ENCODE measurements around the gene NDNF.

Gene NDNF

DNA sequence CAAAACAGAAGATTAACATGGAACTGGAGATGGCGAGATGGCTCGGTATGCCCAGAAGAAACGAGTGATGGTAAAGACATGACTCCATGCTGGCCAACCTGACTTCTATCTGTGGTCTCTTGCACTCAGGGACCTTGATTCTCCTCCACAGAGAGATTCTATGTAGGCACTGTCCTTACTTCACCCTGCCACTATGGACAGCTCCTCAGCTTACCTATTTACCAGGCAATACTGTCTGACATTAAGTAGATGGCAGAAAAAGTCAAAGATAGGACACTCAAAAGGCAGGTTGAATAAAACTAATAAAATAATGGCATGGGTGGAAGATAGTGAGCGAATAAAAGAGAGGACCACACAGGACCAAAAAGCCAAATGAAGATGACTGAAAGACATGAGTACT lies 35.2 kb upstream of the NDNF start:
- Histone ChIP-seq H3K4me1 (ENCODE audit: insufficient read depth, low read length, poor library complexity, severe bottlenecking) (no peaks in the 10 kb centered on the region), H4K20me1 (ENCODE audit: insufficient read depth, low read length, poor library complexity, severe bottlenecking) (no peaks in the 10 kb centered on the region), H3K27me3 (ENCODE audit: insufficient read depth, low read length, poor library complexity, severe bottlenecking) (no peaks in the 10 kb centered on the region), H3K79me2 (ENCODE audit: insufficient read depth, low read length) (no peaks in the 10 kb centered on the region), H3K9me2 (replicated peaks; ENCODE audit: low read depth, low read length) (no peaks in the 10 kb centered on the region), H3F3A (ENCODE audit: low read depth) (no peaks in the 10 kb centered on the region), H3K9ac (ENCODE audit: low read depth, low read length, poor library complexity, severe bottlenecking) (no peak overlapping the region), H3K4me3 (ENCODE audit: low read length, poor library complexity, severe bottlenecking) (no peak overlapping the region), H3K4me2 (ENCODE audit: low read depth, low read length, poor library complexity, severe bottlenecking) (no peak overlapping the region), H3K9me3 (ENCODE audit: insufficient read depth, low read depth, low read length) (no peaks in the 10 kb centered on the region), H3K36me3 (ENCODE audit: insufficient read depth, low read length) (no peaks in the 10 kb centered on the region), H2AFZ (ENCODE audit: low read length) (no peak overlapping the region)
- TF ChIP-seq EZH2phosphoT487 (IDR thresholded peaks at IDR 0.05; ENCODE audit: borderline replicate concordance): no peak
- TF ChIP-seq, protein P1, sequence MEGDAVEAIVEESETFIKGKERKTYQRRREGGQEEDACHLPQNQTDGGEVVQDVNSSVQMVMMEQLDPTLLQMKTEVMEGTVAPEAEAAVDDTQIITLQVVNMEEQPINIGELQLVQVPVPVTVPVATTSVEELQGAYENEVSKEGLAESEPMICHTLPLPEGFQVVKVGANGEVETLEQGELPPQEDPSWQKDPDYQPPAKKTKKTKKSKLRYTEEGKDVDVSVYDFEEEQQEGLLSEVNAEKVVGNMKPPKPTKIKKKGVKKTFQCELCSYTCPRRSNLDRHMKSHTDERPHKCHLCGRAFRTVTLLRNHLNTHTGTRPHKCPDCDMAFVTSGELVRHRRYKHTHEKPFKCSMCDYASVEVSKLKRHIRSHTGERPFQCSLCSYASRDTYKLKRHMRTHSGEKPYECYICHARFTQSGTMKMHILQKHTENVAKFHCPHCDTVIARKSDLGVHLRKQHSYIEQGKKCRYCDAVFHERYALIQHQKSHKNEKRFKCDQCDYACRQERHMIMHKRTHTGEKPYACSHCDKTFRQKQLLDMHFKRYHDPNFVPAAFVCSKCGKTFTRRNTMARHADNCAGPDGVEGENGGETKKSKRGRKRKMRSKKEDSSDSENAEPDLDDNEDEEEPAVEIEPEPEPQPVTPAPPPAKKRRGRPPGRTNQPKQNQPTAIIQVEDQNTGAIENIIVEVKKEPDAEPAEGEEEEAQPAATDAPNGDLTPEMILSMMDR (conservative IDR thresholded peaks at IDR 0.05; ENCODE audit: low read length): no peak

DNA sequence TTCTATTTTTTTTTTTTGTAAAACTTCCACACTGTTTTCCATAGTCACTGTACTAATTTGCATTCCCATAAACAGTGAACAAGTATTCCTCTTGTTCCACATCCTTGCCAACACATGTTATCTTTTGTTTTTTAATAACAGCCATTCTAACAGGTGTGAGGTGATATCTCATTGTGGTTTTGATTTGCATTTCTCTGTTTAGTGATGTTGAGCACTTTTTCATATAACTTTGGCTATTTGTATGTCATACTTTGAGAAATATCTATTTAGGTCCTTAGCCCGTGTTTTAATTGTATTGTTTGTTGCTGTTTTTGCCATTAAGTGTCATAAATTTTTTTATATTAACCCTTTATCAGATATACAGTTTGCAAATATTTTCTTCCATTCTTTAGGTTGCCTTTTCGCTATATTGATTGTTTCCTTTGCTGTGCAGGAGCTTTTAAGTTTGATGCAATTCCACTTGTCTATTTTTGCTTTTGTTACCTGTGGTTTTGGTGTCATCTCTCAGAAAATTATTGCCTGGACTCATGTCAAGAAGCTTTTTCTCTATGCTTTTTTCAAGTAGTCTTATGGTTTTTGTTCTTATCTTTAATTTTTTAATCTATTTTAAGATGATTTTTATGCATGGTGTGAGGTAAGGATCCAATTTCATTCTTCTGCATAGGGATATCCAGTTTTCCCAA lies 27.9 kb upstream of the NDNF start:
- Histone ChIP-seq H3K4me1 (ENCODE audit: insufficient read depth, low read length, poor library complexity, severe bottlenecking) (no peaks in the 10 kb centered on the region), H3K4me3 (ENCODE audit: low read length, poor library complexity, severe bottlenecking) (no peak overlapping the region)

DNA sequence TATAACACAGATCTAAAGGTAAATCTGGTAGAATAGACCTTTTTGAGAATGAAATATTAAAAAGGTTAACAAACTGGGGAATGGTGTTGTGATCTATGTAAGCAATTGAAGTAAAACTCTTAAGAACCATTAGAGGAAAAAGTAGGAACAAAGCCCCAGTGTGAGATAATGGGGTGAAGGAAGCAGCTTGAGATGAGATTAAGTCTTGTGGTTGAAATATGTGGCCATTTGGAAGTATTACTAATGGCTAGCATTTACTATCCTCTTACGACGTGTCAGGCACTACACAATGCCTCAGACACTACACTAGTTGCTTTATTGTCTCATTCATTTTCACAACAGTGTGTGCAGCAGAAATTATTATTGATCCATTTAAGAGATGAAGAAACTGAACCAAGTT lies 25.9 kb upstream of the NDNF start:
- Histone ChIP-seq H3K4me3 (ENCODE audit: low read length, poor library complexity, severe bottlenecking) (no peak overlapping the region), H3K4me2 (ENCODE audit: low read depth, low read length, poor library complexity, severe bottlenecking) (no peak overlapping the region), H3K4me1 (ENCODE audit: insufficient read depth, low read length, poor library complexity, severe bottlenecking) (no peaks in the 10 kb centered on the region), H3K27me3 (ENCODE audit: insufficient read depth, low read length, poor library complexity, severe bottlenecking) (no peaks in the 10 kb centered on the region), H3K9me2 (replicated peaks; ENCODE audit: low read depth, low read length) (no peaks in the 10 kb centered on the region), H3K79me2 (ENCODE audit: insufficient read depth, low read length) (no peaks in the 10 kb centered on the region), H2AFZ (ENCODE audit: low read length) (no peak overlapping the region), H4K20me1 (ENCODE audit: insufficient read depth, low read length, poor library complexity, severe bottlenecking) (no peaks in the 10 kb centered on the region), H3F3A (ENCODE audit: low read depth) (no peaks in the 10 kb centered on the region), H3K9ac (ENCODE audit: low read depth, low read length, poor library complexity, severe bottlenecking) (no peak overlapping the region), H3K36me3 (ENCODE audit: insufficient read depth, low read length) (no peaks in the 10 kb centered on the region), H3K9me3 (ENCODE audit: insufficient read depth, low read depth, low read length) (no peaks in the 10 kb centered on the region)
- TF ChIP-seq EZH2phosphoT487 (IDR thresholded peaks at IDR 0.05; ENCODE audit: borderline replicate concordance): no peak

More for the DNA sequence above, 27.9 kb upstream of the NDNF start:
- Histone ChIP-seq H4K20me1 (ENCODE audit: insufficient read depth, low read length, poor library complexity, severe bottlenecking) (no peaks in the 10 kb centered on the region), H3K79me2 (ENCODE audit: insufficient read depth, low read length) (no peaks in the 10 kb centered on the region), H3K27me3 (ENCODE audit: insufficient read depth, low read length, poor library complexity, severe bottlenecking) (no peaks in the 10 kb centered on the region), H3K9me2 (replicated peaks; ENCODE audit: low read depth, low read length) (no peaks in the 10 kb centered on the region), H3K9ac (ENCODE audit: low read depth, low read length, poor library complexity, severe bottlenecking) (no peak overlapping the region), H3F3A (ENCODE audit: low read depth) (no peaks in the 10 kb centered on the region), H3K9me3 (ENCODE audit: insufficient read depth, low read depth, low read length) (no peaks in the 10 kb centered on the region), H3K4me2 (ENCODE audit: low read depth, low read length, poor library complexity, severe bottlenecking) (no peak overlapping the region), H3K36me3 (ENCODE audit: insufficient read depth, low read length) (no peaks in the 10 kb centered on the region), H2AFZ (ENCODE audit: low read length) (no peak overlapping the region)
- TF ChIP-seq, protein P1 (conservative IDR thresholded peaks at IDR 0.05; ENCODE audit: low read length): no peak
- TF ChIP-seq EZH2phosphoT487 (IDR thresholded peaks at IDR 0.05; ENCODE audit: borderline replicate concordance): no peak

DNA sequence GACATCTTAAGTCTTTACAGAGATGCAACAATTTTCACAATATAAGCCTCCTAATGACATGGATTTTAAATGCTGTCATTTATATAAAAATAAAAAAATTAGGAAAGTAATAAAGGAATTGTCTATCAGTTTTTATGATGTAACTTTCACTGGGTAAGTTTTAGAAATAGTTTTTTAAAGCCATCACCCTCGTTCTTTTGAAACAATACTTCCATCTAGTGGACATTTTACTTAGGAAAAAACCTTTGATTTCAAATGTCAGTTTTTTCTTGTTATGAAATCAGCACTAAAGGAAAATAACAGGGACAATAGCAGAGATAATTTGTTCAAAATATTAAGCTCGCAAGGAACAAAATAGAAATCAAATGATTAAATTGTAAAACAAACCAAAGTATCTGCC lies 24.3 kb upstream of the NDNF start:
- TF ChIP-seq, protein P1 (conservative IDR thresholded peaks at IDR 0.05; ENCODE audit: low read length): peak; percentile 68
- TF ChIP-seq EZH2phosphoT487 (IDR thresholded peaks at IDR 0.05; ENCODE audit: borderline replicate concordance): no peak
- Histone ChIP-seq H3K4me2 (ENCODE audit: low read depth, low read length, poor library complexity, severe bottlenecking) (no peak overlapping the region), H3F3A (ENCODE audit: low read depth) (no peaks in the 10 kb centered on the region), H3K79me2 (ENCODE audit: insufficient read depth, low read length) (no peaks in the 10 kb centered on the region), H3K36me3 (ENCODE audit: insufficient read depth, low read length) (no peaks in the 10 kb centered on the region), H3K4me1 (ENCODE audit: insufficient read depth, low read length, poor library complexity, severe bottlenecking) (no peaks in the 10 kb centered on the region), H3K9me2 (replicated peaks; ENCODE audit: low read depth, low read length) (no peaks in the 10 kb centered on the region), H4K20me1 (ENCODE audit: insufficient read depth, low read length, poor library complexity, severe bottlenecking) (no peaks in the 10 kb centered on the region), H3K9me3 (ENCODE audit: insufficient read depth, low read depth, low read length) (no peaks in the 10 kb centered on the region), H3K27me3 (ENCODE audit: insufficient read depth, low read length, poor library complexity, severe bottlenecking) (no peaks in the 10 kb centered on the region), H3K9ac (ENCODE audit: low read depth, low read length, poor library complexity, severe bottlenecking) (no peak overlapping the region), H2AFZ (ENCODE audit: low read length) (no peak overlapping the region), H3K4me3 (ENCODE audit: low read length, poor library complexity, severe bottlenecking) (no peak overlapping the region)

Measured in Loucy (cell line).